ENCODE measurements around the gene TIAM1.

DNA sequence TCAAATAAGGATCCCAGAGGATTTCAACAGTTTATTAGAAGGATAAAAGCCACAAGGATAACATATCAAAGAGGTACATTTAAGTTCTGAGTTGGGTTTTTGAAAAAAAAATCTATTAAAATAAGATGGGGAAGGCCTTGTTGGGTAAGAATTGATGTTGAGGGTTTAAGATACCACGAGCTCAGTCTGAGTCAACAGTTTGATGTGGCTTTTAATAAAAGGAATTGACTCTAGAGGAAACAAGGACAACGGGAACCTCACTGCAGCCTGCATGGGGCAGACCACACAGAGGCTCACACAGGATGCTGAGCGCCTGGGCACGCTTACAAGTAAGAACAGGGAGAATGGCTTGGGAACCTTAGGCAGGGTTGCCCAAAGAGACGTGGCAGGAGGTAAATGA, 107.5 kb downstream of the TIAM1 start:
- TF ChIP-seq, protein P1, sequence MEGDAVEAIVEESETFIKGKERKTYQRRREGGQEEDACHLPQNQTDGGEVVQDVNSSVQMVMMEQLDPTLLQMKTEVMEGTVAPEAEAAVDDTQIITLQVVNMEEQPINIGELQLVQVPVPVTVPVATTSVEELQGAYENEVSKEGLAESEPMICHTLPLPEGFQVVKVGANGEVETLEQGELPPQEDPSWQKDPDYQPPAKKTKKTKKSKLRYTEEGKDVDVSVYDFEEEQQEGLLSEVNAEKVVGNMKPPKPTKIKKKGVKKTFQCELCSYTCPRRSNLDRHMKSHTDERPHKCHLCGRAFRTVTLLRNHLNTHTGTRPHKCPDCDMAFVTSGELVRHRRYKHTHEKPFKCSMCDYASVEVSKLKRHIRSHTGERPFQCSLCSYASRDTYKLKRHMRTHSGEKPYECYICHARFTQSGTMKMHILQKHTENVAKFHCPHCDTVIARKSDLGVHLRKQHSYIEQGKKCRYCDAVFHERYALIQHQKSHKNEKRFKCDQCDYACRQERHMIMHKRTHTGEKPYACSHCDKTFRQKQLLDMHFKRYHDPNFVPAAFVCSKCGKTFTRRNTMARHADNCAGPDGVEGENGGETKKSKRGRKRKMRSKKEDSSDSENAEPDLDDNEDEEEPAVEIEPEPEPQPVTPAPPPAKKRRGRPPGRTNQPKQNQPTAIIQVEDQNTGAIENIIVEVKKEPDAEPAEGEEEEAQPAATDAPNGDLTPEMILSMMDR (conservative IDR thresholded peaks at IDR 0.05; ENCODE audit: low read length), result no peak
- TF ChIP-seq EZH2phosphoT487 (IDR thresholded peaks at IDR 0.05; ENCODE audit: borderline replicate concordance, low read depth, low read length), result no peak
